NCI-H526 (cell line): ENCODE results near the gene CA11.
A peak's percentile ranks its signal among the peaks of the same experiment; 100 is the strongest.
"Not testable (repeated sequence)": the region's sequence is repeated elsewhere in the genome, so short reads cannot be mapped to it uniquely, and the experiment has no call there.

Experiments used
- DNase-seq, 2 experiments: peaks; one replicate each; lab custom pipeline; 2025; lab: John Stamatoyannopoulos, UW

The CA11 gene

DNA sequence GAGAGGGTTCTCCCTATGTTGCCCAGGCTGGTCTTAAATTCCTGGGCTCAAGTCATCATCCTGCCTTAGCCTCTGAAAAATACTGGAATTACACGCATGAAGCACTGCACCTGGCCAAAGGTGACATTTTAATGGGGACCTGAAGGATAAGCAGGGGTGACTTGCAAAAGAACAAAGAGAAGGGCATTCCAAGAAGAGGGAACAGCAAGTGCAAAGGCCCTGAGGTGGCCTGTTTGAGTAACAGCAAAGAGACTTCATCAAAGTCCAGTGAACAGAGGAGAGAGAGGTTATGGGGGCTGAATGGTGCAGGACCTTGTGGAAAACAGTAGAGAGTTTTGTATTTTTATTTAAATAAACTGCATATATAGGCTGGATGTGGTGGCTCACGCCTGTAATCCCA, 4.1 kb downstream of the CA11 start:
- no peak for DNase-seq

DNA sequence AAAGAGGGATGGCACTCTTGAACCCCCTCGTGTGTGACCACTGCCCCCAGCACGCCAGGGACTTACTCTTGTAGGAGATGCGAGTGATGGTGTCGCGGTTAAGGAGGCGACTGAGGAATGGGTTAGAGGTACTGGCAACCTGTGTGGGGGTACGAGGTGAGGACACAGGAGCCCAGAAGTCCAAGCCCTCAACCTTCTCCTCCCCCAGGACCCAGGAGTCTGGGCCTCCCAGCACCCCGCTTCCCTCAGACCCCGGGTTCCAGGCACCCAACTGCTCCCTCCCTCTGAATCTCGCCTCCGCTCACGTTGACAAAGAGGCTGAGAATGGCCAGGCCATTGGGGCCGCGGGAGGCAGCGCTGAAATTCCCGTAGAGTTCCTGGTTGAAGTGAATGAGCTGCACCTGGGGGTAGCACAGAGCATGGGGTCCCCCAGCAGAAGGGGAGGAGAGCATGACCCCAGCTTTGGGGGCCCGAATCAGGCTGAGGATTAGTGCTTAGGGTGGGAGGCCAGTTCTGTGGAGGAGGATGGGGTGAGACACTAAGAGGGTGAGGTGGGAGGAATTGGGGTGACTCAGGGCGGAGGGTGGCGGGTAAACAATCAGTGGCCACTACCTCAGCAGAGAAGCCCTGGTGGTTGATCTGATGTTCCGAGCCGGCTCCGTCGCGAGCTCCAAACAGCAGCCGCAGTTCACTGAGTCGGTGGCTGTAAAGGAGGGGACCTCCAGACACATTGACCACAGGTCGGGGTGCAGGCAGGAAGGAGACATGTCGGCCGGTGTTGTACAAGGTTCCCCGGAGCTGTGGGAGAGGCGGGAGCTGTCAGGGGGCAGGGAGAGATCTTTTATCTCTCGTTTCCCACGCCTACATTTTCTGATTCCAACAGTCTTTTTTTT, 6.3 kb downstream of the CA11 start:
- no peak for DNase-seq

DNA sequence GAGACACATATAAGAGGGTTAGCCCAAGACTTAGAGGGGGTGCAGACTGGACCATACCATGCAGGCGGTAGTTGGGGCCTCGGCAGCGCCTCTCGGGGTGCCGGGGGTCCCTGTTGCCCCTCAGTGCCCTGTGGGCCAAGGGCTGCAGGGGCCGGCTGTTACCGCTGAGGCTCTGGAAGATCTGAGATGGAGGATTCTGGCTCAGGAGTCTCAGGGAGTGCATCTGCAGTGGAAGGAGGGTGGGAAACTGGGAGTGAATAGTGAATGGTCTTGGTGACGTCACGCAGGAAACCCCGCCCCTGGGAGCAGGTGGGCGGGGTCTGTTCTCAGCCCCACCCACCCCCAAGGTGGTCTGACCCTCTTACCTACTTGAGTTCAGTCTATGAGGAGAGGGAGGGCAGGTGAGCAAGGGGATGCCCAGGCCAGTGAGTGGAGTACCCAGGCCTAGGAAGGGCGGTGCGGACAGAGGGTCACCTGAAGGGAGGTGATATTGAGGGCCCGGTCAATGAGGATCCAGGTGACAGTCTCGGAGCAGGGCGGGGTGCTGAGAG, 7.1 kb downstream of the CA11 start:
- DNase-seq = no peak

DNA sequence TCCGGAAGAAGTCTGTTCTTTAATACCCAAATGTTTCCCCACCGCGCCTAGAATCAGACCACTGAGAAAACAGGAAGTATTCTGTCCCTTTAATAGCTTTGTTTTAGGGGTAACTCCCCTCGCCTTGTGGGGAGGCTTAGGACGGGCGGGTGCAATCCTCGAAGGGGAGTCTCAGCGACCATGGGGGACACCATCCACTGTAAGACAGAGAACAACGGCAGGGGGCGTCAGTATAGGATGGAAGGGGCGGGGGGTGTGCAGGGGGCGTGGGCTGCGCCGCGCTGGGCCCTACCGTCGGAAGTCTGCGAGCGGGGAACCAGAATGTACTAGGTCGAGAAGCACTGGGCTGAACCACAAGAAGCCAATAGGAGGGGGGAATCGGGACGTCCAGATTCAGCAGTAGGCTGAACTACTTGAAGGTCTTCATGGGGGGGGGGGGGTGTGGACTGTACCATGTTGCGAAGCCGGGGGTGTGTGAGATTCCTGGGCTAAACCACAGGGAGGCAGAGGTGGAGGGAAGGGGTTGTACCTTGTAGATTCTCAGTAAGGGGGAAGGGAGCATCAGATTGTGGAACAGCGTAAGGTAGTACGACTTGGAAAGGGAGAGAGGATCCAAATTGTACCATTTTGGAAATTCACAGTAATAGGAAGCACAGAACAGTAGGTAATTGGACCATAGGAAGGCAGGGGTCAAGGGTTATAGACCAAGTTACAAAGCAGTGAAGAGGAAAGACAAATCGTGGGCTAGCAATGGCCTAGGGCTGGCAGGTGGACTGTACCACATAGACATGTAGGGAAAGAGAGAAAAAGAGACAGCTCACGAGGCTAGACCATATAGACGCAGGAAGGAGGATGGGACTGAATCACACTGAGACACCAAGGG, 7.8 kb downstream of the CA11 start:
- peak; percentile 83 to 95 for DNase-seq

DNA sequence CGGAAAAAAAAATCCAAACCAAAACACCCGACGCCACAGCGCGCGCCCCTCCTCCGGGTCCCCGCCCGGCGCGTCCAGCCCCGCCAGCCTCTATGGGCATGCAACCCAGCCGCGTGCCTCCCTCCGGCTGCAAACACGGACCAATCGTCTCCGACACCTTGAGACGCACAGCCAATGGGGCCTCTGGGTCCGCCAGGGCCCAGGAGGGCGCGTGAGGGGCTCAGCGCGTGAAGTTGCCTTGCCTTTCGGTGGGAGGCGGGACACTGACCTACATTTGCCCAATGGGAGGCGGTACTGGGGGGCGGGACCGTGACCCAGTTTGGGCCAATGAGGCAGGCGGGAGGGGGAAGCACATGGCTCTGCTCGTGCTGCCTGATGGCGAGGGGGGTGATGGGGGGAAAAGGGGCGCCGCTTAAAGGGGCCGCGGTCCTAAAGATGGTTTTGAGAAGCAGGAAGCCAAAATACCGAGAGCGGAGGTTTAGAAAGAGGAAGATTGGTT, 8.5 kb downstream of the CA11 start:
- peak; percentile 99 for DNase-seq

DNA sequence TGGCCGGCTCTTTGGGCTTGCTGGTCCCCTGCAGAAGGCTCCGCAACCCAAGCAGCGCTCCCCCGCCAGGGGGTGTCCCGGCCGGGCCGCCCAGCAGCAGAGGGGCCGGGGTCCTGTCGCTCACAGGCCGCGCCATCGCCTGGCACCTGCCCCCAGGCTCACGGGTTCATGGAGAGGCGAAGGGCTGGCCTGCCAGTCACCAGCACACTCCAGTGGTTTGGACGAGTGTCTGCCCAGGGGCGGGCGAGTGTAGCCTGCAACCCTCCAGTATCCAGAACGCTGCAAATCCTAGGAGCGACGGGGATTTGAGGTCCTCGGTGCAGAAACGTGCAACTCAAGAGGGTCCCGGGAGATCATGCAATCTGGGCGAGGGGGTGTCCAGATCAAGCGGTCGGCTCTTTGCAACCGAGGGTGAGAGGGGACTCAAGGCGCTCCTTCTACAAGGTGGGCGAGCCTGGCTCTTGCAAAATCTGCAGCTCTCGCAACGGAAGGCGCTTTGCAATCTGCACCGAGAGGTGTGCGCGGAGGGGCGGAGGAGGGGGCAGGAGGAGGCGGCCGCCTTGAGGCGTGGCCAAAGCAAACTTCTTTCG, 9.0 kb downstream of the CA11 start, which contains the start of gene DBP:
Gene DBP (minus strand): TSS at position 521 of the 590 bp plus-strand sequence. CDS start 385 bp downstream, at position 136.
- peak; percentile 68 to 72 for DNase-seq

DNA sequence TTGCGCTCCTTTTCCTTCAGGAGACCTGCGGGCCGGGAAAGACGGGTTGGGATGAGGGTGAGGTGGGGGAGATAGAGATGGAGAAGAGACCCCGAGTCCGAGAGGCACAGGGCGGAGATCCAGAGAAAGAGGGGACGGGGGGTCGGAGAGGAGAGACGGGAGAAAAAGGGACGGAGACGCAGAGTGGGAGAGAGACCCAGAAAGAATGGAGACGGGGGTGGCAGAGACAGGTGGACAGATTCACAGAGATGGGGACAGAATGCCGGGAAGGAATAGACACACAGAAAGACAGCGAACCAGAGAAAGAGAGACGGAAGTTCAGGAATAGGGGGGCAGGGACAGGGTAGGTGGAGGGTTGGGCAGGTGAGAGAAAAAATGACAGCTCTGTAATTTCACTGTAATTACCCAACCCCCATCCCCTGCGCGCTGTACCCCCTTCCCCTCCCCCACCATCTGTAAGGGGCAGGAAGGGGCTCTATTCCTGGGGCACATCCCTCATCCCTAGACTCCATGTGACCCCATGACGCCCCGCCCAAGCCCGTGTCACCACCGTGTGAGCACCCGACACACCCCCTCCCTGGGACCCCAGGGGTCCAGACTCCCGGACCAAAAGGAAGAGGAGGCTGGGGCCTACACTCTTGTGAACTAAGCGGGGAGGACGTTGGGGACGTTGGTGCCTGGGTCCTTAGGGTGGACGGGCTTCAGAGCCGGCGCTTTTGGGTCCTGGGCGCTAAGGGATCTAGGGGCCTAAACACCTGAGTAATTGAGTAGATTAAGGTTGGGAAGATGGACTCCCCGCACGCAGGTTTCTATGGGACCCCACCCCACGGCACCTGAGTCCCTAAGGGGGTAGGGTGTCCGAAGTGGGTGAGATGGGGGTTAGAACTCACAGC, 9.8 kb downstream of the CA11 start:
- DNase-seq = peak; percentile 36 to 42

DNA sequence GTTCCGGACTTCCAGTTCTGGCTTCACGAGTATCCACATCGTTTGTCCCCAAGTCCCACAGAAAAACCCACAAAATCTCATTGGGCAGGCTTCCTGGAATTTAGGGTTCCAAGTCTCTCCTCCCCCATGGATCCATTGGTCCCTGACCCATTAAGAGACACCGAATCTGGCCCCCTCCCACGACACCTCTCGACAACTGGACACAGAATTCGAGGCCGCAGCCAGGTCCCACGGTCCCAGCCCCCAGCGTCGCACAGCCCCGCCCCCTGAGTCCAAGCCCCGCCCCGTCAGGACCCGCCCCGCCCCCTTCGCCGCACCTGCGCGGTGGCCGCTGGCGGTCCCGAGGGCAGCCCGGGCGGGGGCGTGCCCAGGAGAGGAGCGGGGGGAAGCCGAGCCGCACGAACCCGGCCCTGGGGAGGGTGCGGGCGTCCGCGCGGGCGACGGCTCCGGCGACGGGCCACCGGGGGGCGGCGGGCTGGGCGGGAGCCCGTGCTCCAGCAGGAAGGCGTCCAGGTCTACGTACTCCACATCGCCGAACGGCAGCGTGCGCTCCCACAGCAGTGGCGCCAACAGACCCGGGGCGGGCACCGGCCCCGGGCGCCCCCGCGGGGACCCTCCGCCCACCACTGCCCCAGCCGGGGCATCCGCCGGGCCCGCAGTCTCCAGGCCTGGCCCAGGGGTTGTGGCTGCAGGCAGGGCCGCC, 10.6 kb downstream of the CA11 start:
- DNase-seq = peak in 1 of 2 experiments; percentile 79

DNA sequence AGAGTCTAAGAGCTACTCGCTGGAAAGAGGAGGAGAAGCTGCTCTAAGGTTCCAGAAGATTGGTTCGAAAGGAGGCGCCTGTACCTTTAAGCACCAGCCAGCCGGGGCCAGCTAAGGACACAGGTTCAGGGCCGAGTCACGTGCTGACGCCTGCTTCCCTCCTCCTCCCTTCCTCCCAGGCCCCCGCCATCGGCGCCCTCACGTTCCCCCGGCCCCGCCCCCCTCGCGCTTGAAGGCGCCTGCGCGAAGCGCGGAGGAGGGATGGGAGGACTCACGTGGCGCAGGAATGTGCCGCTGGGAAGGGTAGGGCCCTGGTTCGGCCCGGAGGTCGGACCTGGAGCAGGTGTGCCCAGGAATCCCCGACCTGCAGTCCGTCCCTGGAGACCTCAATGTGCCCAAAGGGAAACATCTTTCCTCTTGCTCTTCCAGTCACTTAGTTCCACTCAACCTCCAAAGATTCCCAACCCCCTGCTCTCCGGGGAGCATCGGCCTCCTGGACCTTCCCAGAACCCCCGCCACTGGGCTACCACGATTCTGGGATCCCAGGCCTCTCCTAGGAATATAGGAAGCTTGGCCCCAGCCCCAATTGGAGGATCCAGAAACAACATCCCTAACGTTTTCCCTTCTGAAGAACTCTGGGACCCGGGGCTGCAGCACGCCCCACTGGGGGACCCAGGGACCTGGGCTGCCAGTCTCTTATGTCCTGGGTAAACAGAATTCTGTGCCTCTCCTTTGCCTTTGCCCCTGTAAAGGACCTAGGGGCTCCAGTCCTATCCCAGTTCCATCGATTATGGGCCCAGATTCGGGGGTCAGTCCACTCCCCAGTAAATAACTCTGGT, 11.3 kb downstream of the CA11 start:
- peak; percentile 94 to 99 for DNase-seq

DNA sequence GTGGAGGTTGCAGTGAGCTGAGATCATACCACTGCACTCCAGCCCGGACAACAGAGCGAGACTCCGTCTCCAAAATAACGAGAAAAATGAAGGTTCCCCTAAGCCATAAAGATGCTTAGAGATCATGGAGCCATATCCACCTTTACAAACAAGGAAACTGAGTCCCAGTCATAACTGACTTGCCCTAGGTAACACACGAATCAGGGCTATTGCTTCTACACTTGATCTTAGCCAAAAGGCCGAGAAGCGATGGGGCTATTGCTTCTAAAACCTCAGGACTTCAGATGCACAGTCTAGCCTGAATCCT, 12.0 kb downstream of the CA11 start:
- DNase-seq = no peak

DNA sequence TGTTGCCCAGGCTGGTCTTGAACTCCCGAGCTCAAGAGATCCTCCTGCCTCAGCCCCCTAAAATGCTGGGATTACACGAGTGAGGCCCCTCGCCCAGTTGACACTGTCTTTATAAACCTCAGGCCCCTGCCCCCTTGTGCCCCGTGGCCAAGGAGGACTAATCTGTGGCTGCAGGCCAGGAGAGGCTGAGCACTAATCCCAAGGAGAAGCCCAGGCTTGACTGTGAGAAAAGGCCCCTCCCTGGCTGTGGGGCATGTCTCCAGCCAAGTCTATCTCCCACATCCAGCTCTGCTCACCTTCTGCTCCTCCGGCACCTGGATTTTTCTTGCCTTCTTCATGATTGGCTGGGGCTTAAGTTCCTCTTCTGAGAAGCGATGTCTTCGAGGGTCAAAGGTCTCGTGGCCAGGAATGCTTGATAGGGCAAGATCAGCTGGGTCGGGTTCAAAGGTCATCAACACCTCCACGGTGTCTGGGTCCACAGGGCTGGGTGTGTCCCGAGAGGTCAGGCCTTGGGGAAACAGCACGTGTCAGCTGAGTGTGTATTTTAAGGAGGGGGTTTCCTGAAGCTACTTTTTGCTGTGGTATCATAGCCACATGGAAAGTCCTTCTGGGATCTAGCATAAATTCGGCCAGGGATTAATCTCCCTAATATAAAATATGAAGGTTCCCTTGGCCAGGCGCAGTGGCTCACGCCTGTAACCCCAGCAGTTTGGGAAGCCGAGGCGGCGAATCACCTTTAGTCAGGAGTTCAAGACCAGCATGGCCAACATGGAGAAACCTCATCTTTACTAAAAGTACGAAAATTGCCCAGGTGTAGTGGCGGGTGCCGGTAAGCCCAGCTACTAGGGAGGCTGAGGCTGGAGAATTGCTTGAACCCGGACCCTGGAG, 12.6 kb downstream of the CA11 start:
- no peak for DNase-seq

DNA sequence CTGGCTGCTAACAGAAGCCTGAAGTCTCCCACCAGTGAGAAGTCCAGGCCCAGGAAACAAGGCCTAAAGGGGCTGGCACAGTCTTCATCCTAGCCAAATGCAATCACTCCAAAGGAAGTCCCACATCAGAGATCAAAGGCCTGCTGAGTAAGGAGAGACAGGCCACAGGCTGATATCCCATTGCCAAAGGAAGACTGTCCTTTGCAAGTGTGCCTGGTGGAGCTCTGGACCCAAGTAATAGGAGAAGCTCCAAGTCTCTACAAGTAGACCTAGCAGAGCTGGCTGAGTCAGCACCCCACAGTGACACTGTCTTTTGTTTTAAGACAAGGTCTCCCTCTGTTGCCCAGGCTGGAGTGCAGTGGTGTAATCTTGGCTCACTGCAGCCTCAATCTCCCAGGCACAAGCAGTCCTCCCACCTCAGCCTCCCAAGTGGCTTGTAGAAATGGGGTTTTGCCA, 13.3 kb downstream of the CA11 start:
- DNase-seq = no peak

DNA sequence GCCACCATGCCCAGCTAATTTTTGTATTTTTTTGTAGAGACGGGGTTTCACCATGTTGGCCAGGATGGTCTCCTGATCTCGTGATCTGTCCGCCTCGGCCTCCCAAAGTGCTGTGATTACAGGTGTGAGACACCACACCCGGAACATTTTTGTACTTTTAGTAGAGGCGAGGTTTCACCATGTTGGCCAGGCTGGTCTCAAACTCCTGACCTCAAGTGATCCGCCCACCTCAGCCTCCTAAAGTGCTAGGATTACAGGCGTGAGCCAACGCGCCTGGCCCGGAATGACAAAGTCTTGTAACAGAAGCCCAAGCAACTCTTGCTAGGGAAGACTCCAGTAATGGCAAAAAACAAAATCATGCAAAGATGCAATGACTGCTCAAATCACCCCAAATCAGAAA, 13.7 kb downstream of the CA11 start:
- DNase-seq = not testable (repeated sequence)

DNA sequence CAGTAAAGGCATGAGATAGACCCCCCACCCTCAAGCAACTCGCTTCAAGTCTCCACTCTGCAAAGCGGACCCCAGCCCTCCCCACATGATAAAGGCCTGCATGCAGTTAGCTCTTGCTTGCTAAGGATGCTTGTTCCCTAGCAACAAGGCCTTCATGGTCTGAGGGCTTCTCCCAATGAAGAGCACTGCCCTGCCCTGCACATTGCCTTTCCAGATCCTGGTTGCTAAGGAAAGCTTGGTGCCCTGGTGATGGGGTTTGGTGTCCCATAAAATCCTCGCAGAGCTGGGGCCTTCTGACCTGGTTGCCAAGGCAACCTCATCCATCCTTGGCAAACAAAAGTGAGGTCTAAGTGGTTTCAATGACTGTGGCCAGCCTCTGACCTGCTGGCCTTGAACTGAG, 14.8 kb downstream of the CA11 start:
- DNase-seq = no peak

DNA sequence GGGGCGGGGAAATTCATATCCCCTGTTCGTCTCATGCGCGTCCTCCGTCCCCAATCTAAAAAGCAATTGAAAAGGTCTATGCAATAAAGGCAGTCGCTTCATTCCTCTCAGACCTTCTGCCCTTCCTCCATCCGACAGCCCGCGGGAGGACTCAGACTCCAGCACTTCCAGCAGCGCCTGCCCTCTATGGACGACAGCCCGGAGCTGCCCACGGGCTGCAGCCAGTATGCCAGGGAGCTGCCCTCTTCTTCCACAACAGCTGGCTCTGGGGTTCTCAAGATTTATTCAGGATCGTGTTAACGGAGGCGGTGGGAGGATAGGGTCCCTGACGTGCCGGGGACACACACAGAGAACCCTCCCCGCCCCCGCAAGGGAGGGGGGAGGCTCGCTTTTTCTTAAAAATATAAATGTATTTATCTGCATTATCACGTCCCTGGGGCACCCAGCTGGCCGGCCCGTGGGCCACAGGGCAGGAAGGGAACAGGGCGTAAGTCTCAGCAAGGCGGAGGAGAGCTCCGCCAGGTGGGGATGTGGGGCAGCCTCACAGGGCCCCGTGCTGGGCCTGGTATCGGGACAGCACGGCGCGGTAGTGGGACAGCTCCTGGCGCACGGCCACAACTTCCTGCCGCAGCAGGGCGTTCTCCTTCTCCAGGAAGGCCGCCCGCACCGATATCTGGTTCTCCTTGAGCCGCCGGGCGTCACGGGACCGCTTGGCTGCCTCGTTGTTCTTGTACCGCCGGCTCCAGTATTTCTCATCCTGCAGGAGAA, 15.5 kb downstream of the CA11 start:
- DNase-seq = no peak

DNA sequence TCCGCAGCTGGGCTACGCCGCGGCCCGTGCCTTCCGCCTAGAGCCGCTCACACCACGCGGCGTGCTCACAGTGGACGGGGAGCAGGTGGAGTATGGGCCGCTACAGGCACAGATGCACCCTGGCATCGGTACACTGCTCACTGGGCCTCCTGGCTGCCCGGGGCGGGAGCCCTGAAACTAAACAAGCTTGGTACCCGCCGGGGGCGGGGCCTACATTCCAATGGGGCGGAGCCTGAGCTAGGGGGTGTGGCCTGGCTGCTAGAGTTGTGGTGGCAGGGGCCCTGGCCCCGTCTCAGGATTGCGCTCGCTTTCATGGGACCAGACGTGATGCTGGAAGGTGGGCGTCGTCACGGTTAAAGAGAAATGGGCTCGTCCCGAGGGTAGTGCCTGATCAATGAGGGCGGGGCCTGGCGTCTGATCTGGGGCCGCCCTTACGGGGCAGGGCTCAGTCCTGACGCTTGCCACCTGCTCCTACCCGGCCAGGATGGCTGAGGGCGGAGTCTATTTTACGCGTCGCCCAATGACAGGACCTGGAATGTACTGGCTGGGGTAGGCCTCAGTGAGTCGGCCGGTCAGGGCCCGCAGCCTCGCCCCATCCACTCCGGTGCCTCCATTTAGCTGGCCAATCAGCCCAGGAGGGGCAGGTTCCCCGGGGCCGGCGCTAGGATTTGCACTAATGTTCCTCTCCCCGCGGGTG, 16.2 kb downstream of the CA11 start:
- peak; percentile 60 to 69 for DNase-seq

DNA sequence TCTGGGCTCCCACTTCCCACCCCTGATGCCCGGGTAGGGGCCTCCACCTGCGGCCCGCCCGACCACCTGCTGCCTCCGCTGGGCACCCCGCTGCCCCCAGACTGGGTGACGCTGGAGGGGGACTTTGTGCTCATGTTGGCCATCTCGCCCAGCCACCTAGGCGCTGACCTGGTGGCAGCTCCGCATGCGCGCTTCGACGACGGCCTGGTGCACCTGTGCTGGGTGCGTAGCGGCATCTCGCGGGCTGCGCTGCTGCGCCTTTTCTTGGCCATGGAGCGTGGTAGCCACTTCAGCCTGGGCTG, 16.7 kb downstream of the CA11 start:
- no peak for DNase-seq
